ENCODE results near the gene ILK.

GRCh38 chr11:6631361-6631890 is 27.9 kb downstream of the ILK start:
- TF ChIP-seq CTCF (IDR thresholded peaks at IDR 0.05; ENCODE audit: insufficient read depth, low read length, poor library complexity, severe bottlenecking) (no peak), EZH2phosphoT487 (conservative IDR thresholded peaks at IDR 0.05; ENCODE audit: low read length) (no peak)
